ENCODE data around the gene NFYC.

Gene NFYC

DNA sequence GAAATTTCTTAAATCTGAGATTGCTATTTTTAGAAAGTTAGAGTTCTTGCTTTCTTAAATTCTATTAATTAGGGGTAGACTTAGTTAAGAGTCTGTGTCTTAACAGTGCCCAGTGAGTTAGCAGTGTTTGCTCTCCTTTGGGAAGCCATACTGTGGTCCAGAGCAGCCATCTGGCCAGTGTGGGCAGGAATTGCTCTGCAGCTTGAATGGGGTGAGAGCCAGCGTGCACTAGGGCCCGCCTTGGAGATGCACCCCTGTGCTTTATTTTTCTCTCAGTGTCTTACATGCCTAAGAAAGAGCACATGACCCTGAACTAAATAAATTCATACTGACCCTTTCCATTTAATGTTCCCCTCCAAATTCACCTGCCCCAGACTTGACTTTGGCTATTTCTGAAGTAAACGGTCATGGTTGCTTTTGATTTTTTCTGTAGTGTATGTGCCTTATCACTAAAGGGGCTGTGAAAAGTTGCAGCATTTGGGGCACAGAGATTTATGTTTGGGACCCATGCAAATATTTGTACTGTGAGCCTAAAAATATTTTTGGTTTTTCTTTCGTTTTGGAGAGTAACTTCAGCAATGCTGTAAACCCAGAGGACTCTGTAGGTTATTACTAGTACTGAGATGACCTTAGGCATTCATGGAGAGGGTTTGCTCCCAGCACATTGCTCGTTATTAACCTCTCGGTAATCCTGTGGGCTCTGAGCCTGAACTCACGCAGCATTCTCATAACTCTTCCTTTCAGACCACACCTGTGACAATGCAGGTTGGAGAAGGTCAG, 70.8 kb downstream of the NFYC start:
- no peak for DNase-seq

DNA sequence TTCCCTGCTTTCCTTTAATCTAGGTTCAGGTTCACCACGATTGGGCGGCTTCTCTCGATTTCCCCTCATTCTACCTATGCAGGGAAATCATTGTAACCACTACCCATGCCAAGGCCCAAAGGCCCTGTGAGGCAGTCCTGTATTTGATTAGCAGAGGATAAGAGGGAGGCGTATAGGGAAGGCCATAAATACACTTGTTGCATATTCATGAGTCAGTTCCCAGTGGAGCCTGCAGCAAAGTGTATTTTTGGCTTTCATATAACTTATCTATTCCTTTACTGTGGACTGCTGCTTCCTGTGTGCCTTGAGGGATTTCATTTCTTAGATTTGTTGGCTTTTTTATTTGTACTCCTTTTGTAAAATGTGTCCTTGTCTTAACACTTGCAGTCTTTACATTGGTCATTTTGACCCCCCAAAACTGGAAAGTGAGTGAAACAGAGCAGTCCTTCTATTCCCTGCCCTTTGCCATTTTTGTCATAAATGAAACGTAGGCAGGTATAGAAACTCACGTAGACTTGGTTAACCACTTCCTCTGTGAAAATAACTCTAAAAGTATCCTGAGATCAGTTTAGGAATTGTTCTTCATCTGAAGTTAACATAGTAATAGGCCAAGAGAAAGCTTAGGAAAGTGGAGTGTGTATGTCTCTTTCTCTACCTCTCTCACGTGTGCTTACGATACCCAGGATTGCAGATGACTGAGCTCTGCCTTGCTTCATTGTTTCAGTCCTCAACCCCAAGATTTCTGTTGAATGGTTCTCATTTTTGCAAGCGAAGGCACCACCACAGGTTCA, 72.4 kb downstream of the NFYC start:
- no peak for DNase-seq

DNA sequence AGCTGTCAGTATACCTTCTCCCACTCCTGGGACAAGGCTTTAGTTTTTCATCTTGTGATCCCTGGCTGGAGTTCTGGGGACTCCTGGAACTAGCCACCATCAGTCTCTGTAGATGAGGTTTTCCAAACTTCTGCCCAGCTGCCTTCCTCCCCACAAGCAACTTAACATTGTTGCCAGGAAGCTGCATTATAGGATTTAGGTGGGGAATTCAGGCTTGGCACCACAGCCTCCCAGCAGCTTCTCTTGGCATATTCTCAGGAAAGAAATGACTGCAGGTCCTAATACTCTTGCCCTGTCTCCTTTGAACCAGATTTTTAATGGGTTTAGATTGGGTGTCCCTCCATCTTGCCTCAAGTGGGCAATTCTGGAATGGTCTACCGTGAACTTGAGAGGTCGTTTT, 73.5 kb downstream of the NFYC start:
- no peak for DNase-seq

DNA sequence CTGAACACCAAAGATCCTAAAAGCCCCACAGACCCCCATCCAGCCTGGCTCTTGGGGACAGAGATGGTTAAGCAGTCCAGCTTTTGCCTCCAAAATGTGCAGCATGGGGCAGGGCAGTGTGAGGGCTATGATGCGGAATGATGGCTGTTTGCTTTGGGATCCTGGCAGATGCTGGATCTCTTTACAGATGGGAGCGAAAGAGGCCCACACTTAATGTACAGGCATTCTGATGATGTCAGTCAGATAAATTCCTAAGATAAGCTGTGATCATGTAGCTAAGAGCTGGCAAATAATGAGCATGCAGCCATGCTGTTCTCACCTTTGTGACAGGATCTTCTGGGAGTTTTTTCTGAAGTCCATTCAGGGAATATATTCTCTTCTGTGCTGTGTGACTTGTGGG, 74.5 kb downstream of the NFYC start:
- no peak for DNase-seq

DNA sequence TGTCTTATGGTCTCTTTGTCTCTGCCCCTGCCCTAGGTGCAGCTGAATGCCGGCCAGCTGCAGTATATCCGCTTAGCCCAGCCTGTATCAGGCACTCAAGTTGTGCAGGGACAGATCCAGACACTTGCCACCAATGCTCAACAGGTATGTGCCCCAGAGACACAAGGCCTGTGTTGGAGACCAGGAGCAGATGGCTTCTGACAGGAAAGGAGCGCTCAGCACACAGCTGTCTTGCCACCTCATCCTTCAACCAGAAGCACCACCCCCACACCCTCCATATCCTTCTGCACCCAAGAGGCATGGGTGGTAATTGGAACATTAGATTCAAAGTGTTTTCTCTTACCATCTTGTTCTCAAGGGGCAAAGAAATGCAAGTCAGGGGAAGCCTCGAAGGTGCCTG, 75.1 kb downstream of the NFYC start:
- DNase-seq = no peak

DNA sequence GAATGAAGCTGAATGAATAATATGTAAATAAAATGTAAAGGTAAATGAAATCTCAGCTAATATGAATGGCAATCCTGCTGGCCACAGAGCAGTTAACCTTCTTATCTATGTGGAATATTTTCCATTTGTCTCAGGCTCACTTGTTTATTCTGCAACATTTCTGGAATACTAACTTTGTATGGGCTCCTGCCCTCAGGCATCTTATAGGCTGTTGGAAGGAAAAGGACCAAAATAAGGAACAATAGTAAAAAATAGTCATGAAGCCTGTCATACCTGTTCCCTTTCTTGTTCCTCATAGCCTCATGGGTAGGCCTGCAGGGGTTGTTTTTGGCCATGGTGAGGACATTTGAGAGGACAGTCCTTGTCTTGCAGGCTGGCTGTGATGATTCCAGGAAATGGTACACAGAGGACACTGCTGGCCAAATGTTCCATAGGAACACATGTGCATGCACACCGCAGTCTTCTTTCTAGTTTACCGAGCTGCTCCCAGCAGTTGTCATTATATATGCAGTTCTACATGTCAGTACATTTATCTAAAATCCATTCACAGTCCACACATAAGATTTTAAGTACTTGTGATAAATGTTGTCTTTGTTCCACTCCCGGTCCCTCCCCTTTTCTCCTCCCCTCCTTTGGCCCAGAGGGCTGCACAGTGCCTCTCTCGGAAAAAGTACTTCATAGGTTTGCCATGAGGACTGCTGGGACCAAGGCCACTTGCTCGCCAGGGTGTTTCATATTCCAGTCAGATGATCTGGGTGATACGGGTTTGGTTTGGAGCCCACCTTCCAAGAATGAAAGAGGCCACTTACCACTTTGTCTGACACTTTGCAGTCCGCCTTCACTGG, 76.9 kb downstream of the NFYC start:
- DNase-seq = no peak

DNA sequence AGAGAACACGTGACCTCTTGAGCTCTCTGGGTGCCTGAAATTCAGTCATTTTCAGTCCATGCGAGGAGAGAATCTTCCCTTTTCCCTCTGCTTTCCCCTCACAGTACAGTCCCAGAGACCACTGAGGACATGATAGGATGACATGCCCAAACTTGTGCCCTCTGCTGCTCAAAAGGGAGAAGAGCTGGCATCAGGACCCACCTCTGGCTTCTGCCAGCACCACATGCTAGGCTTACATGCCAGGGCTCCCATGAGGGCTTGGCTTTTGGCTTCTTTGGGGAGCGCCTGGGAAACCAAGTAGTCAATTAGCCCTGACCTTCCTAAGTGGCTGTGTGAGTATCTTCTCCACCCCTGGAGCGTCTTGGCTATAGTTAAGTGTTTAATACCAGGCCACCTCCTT, 78.3 kb downstream of the NFYC start:
- DNase-seq = no peak

DNA sequence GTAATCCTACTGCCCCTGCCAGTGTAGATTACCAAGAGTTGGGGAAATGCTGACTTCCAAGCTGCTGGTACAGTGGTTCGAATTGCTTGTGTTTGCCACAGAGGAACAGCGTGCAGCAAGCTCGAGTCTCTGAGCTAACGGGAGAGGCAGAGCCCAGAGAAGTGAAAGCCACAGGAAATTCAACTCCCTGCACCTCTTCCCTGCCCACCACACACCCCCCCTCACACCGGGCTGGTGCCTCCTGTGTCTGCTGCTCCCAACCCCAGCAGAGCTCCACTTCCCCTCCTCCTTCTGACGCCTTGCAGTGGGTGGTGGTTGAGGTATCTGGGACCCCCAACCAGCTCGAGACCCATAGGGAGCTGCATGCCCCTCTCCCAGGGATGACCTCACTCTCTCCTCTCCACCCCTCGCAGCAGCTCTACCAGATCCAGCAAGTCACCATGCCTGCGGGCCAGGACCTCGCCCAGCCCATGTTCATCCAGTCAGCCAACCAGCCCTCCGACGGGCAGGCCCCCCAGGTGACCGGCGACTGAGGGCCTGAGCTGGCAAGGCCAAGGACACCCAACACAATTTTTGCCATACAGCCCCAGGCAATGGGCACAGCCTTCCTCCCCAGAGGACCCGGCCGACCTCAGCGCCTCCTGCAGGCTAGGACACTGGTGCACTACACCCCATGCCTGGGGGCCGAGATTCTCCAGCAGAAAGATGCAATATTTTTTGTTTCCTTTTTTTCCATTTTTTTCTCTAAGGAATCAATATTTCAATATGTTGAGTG, 79.0 kb downstream of the NFYC start:
- no peak for DNase-seq

DNA sequence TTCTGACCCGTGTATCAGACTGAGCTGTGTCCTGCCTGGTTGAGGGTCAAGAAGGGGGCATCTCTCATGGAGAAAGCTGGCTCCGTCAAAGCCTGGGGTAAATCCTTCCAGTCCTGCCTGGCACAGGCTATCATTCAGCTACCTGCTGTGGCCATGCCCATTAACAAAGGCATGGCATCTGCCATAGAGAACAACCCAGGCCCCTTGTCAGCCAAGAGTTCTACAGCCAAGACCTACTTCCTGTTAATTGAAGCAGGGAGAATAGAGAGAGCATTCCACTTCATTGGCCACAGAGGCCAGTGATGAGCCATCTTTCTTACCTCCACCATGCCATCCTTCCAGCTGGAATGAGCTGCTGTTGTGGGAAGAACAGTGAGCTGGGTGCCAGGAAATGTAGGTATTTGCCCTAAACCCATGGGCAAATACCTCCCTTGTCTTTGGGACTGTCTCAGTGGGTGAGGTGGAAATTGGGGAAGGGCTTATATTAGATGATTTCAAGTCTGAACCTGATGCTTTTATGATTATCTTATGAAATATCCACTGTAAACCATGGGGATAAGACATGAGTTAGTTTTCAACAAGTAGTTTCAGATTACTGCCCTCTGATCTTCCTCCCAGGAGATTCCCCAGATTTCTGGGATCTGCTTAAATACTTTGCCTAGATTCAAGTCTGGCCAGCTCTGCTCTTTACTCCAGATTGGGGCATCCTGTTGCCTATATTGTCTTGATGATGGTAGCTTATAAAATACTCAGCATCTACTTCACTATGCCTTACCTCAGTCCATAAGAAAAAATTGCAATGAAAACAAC, 80.8 kb downstream of the NFYC start:
- no peak for DNase-seq

DNA sequence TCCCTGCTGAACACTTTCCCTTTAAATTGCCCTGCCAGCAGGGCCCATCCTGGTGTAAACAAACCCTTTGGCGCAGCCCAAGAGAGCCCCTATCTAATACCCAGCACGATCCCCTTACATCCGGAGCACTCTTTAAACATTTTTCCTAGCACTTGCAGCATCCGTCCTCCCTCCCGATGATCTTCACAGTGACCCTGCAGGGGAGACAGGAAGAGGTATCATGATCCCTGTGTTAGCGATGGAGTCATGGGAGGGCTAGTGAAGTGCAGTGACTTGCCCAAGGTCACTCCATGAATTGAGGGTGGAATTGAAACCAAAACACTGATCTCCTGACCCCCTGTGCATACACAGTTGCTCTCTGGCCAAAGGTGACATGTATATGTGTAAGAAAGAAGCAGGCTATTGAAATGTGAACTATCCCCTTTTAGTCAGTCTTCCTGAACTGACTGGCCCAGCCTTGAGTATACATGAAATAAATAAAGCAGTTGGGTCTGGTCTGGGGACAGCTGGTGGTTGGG, 82.3 kb downstream of the NFYC start:
- peak; percentile 12 for DNase-seq

DNA sequence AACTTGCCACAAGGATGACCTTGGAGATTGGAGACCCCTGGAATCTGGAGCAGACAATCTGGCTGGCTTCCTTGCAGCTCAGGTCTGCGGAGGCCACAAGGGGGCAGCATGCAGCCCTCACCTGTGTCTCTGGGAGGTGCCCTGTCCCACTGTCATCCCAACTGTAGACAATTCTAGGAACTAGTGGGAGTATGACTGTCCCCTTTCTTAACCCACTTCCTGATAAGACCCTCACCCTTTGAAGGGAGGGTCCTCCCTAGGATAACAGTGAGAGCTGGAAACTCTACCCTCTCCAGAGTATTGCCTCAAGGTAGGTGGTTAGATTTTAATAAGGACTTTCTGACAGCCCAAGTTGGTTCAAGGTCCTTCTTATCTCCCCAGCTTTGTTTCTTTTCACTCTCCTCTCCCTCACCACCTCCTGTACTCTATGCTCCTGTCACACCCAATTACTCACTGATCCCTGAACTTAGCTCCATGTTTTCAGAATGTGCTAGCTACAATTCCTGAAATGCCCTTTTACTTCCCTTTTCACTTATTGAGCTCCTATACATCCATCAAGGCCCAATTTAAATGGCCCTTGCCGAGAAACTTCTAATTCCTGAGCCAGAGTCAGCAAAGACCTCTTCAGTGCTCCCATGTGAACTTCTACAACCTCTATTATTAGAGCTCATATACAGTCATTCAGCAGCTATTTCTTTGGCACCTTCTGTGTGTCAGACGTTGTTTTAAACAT, 82.9 kb downstream of the NFYC start:
- DNase-seq = peak; percentile 75

DNA sequence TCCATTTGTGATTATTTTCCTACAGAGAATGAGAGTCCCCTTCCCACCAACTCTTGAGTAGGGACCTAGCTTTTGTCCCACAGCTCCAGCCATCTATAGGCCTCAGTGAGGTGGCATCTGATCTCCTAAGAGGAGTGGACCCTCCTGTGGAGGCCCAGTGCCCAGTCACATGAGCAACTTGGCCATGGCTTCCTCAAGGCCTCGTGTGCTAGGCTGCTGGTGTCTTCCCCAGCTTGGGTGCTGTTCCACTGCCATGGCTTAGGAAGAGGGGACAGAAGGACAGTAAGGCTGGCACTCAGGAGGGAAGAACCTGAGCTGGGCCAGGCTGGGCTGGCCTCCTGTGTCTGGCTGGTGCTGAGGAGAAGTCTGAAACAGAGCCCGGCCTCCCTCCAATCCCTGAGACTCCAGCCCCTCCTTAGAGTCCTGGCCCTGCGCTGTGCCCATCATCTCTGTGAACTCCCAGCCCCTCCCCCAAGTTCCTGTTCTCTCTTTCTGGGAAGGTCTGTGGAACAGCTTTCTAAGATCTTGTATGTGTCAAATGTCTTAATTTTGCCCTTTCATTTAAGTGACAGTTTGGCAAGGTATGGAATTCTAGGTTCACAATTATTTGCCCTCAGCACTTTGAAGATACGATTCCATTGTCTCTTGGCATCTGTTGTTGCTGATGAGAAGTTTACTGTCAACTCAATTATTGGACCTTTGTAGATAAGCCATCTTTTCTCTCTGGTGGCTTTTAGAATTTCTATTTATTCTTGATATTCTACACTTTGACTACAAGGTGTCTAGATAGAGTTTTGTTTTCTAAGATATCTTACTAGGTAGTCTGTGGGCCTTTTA, 85.0 kb downstream of the NFYC start:
- no peak for DNase-seq

DNA sequence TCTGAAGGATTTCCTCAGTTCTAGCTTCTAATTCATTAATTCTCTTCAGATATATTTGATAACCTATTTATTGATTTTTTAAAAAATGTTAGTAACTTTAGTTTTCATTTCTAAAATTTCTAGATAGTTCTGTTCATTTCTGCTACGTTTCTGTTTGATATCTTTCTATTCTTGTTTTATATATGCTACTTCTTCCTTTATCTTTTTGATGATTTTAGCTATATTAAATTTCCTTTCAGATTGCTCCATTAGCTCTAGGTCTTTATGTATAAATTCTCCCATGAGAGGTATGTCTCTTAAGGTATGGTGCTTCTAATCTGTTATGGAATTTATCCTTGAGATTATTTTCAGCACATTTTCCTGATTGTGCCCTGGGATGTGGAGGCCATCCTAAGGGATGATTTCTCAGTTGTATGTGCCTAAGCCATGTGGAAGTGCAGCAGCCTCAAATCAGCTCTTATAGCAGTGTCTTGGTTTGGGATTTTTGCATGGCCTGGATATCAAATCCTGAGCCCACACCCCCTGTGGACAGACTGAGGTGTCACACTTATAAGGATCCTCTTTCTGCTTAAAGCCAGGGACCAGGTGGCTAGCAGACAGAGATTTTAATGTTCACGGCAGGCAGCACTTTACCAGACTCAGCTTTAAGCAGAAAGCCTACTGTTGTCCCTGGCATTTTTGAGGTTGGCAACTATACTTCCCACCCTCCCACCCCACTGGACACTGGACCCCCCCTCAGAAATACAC, 85.9 kb downstream of the NFYC start:
- no peak for DNase-seq

DNA sequence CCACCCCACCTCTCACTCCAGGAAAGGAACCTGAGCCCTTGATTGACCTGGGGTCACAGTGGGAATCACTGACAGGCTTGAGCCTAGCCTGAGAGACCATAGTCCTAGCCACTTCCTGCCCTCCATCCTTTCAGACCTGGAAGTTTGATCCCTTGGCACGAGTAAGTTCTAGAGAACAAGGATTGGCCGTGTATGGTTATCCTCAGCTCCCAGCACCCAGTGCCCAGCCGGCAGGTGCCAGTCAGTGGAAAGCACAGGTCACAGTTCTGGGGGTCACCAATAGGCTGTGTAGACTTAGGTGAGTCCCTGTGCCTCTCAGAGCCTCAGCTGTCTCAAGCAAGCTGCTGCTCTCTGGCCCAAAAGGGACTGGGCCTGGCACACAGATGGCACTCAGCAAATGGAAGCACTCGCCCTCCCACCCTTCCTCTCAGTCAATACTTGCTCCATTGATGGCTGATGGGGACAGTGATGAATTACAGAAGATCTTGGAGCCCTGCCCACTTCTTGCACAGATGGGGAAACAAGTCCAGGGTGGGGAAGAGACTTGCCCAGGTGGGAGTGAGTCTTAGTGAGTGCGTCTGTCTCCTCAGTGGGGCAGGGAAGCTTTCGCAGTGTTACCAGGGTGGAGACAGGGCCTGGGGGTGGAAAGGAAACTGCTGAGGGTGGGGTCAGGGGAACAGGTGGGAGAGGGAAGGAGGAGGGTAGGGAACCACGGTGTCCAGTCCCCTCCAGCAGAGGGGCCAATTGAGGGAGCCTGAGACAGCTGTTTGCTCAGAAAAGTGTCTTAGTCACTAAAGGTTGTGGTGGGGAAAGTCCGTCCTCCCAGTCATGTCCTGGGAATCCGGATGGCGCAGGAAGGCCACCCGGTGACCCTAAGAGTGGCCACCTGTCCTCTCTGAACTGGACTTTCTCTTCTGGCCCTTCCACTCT, 89.4 kb downstream of the NFYC start:
- DNase-seq = no peak

DNA sequence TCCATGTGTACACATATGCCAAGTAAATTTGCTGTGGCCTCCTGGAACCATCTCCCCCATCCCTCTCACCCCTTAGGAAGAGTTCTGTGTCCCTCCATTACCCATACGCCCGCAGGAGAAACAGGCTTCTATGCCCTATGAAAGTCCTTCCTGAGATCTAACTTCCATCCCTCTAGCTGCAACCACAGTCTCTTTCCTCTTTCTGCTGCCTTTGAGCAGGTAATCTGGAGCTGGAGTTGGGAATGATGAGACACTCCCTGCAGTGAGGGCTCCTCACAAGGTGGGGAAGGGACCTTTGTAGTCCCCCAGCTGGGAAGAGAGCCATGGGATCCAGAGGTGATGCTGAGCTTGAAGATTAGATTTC, 90.1 kb downstream of the NFYC start:
- no peak for DNase-seq

DNA sequence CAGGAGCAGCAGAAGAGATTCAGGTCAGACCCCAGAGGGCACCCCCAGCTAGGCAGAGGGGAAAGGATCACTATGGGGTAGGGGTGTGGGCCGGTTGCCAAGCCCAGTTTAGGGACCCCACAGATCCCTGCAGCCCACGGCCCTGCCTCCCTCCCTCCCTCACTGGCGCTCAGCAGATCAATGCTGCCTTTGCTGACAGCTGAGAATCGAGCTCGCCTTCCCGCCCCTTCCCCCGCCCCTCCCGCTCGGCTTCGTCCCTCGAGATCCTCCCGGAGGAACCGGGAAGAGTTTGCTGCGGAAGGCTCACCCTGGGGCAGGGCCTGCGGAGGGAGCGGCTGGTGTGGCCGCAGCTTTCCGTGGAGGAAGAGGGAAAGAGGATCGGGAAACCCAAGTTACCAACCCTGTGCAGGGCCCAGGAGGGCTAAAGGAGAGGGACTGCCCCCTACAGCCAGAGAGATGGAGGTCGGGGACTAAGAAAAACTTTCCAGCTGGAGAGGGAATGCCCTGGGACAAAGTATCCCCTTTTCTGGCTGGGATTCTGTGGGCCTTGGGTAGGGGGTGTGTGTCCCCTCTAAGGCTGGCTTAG, 91.0 kb downstream of the NFYC start:
- no peak for DNase-seq
